Measurements from ENCODE around the gene MAD1L1. TPM values are rescaled to one million over a fixed set of nuclear protein-coding genes. Genes with fewer than 3 reads are reported as not detected.

The MAD1L1 gene
- total and polyA plus RNA-seq, 2 of the 4 experiments (the other 2 are of a cell fraction), result 29.0 to 40.9 TPM

- intact Hi-C loops (cut with micrococcal nuclease), result no loop called here
- H3K18ac ChIP-seq (ENCODE audit: low read depth, low read length), result no peak overlapping the region
- H3K4ac ChIP-seq (ENCODE audit: low read depth, low read length), result no peak overlapping the region
- peaks cover 11% of the 10 kb centered on the region; the same call in 1 of the 2 replicates for H3K9me1 ChIP-seq (ENCODE audit: insufficient read depth, low read length)
- H3K9me3 ChIP-seq (ENCODE audit: control insufficient read depth, insufficient read depth, low read length), result no peaks in the 10 kb centered on the region
- DNase-seq (no peak), ATAC-seq (ENCODE audit: low read depth) (no peak)
- no peaks in the 10 kb centered on the region for H3K27me3 ChIP-seq (ENCODE audit: control insufficient read depth, insufficient read depth, low read length)
- ChIA-PET POLR2A (ENCODE audit: unreplicated experiment) (no interaction called here), CTCF (no interaction called here)
- no peak overlapping the region for H3K4me2 ChIP-seq (ENCODE audit: low read depth, low read length)
- H4K20me1 ChIP-seq (ENCODE audit: insufficient read depth, low read length), result peaks cover 7% of the 10 kb centered on the region; the same call in 1 of the 2 replicates
- no peak overlapping the region for H3K14ac ChIP-seq (replicated peaks; ENCODE audit: low read depth, low read length)
- H3K56ac ChIP-seq (ENCODE audit: extremely low read depth, insufficient read depth, low read length), result no peak overlapping the region
- no peak overlapping the region for H3K27ac ChIP-seq (ENCODE audit: insufficient read depth, low read length)
- H3K4me3 ChIP-seq (ENCODE audit: insufficient read depth, low read depth, low read length), result no peak overlapping the region
- no peak overlapping the region for H3K23ac ChIP-seq (ENCODE audit: low read depth, low read length)
- no peak overlapping the region for H2BK20ac ChIP-seq (ENCODE audit: low read depth, low read length)
- H4K91ac ChIP-seq (ENCODE audit: insufficient read depth, low read depth, low read length), result no peak overlapping the region
- no peak overlapping the region for H2AFZ ChIP-seq (replicated peaks; ENCODE audit: low read length, poor library complexity)
- H2BK15ac ChIP-seq (ENCODE audit: low read depth, low read length), result no peak overlapping the region
- dilution Hi-C loops (cut with HindIII; ENCODE audit: low sequenced_read_pairs, unreplicated experiment), result no loop called here
- H2AK5ac ChIP-seq (ENCODE audit: low read depth, low read length), result no peak overlapping the region
- BruUV-seq (replicated peaks), result no TSS peak
- 97% methylated on average over 9 of the region's 12 CpGs; no CpG with 5 or more reads in 1 of the 2 experiments for WGBS, 2 experiments (ENCODE audit: extremely low coverage in 2 of 2, insufficient read length in 1 of 2)
- no peak overlapping the region for H2BK5ac ChIP-seq (ENCODE audit: low read depth, low read length, poor library complexity, severe bottlenecking)
- TF ChIP-seq SMC3 (IDR thresholded peaks at IDR 0.05; ENCODE audit: low read depth, low read length) (no peak), USF2 (IDR thresholded peaks at IDR 0.05; ENCODE audit: low read depth, low read length) (no peak), MXI1 (IDR thresholded peaks at IDR 0.05; ENCODE audit: borderline replicate concordance, low read depth, low read length) (no peak), RFX5 (IDR thresholded peaks at IDR 0.05; ENCODE audit: low read depth, low read length) (no peak), POLR2A (IDR thresholded peaks at IDR 0.05; ENCODE audit: low read depth, low read length) (no peak), CHD1 (IDR thresholded peaks at IDR 0.05; ENCODE audit: low read depth, low read length) (no peak), RCOR1 (IDR thresholded peaks at IDR 0.05; ENCODE audit: insufficient replicate concordance, low read length) (no peak), MAZ (IDR thresholded peaks at IDR 0.05; ENCODE audit: borderline replicate concordance, low read depth, low read length) (no peak), NFE2L2 (IDR thresholded peaks at IDR 0.05; ENCODE audit: low read depth, low read length) (no peak), BHLHE40 (IDR thresholded peaks at IDR 0.05; ENCODE audit: low read depth, low read length) (no peak), CEBPB (IDR thresholded peaks at IDR 0.05; ENCODE audit: low read depth, low read length) (no peak), CTCF (conservative IDR thresholded peaks at IDR 0.05; ENCODE audit: low read depth, low read length) (no peak), FOS (IDR thresholded peaks at IDR 0.05; ENCODE audit: low read depth, low read length) (no peak), MAFK (IDR thresholded peaks at IDR 0.05; ENCODE audit: low read depth, low read length) (no peak), RAD21 (IDR thresholded peaks at IDR 0.05; ENCODE audit: low read length) (no peak), ELK1 (IDR thresholded peaks at IDR 0.05; ENCODE audit: borderline replicate concordance, low read depth, low read length) (no peak)
- H4K5ac ChIP-seq (ENCODE audit: low read depth, low read length), result no peak overlapping the region
- peaks cover 24 to 36% of the 10 kb centered on the region in 2 experiments for H3K79me1 ChIP-seq (ENCODE audit: low read depth in 1 of 2, low read length in 2 of 2)
- no peak overlapping the region for H4K8ac ChIP-seq (ENCODE audit: low read depth in 2 of 2, low read length in 2 of 2)
- no peak overlapping the region for H2AK9ac ChIP-seq (replicated peaks; ENCODE audit: low read depth, low read length, poor library complexity)
- no peak overlapping the region for H2BK120ac ChIP-seq (ENCODE audit: low read depth, low read length)
- H3K9ac ChIP-seq (ENCODE audit: low read depth, low read length), result no peak overlapping the region
- peaks cover 32% of the 10 kb centered on the region for H3K36me3 ChIP-seq (ENCODE audit: control insufficient read depth, insufficient read depth, low read length)
- peaks cover 3% of the 10 kb centered on the region for H3K4me1 ChIP-seq (ENCODE audit: control insufficient read depth, insufficient read depth, low read length)
- in situ Hi-C loops (cut with MboI; ENCODE audit: low sequenced_read_pairs), result loop anchor here (5.0 kb wide), 1 partner anchor 110 kb away; no protein-coding TSS in a partner anchor
Measured at GRCh38 chr7:2237109-2237602, 4.4 kb upstream of the MAD1L1 start.
